T-helper 22 cell (primary cell): ENCODE data around the gene WNT3.

ENCODE experiments used
- DNase-seq: peaks from one replicate; pipeline ENCODE4 v3.0.0-alpha.2; 2020; ENCODE audit warnings: low read depth

The WNT3 gene

DNA sequence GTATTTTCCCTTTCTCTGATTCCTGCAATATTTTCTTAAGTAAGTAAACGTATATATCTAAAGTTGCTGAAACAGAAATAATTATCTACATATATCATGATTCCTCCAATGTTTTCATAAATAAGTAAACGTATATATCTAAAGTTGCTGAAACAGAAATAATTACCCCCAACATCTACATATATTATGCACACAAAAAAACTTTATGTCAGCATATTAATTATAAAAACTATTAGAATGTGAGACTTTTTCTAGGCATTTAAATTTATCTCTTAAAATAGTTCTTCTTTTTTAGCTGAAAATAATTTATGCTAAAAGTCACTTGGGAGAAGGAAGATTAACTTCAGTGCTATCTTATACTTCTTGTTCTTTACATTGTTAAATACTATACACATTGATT lies 88.5 kb downstream of the WNT3 start:
- DNase-seq: no peak

DNA sequence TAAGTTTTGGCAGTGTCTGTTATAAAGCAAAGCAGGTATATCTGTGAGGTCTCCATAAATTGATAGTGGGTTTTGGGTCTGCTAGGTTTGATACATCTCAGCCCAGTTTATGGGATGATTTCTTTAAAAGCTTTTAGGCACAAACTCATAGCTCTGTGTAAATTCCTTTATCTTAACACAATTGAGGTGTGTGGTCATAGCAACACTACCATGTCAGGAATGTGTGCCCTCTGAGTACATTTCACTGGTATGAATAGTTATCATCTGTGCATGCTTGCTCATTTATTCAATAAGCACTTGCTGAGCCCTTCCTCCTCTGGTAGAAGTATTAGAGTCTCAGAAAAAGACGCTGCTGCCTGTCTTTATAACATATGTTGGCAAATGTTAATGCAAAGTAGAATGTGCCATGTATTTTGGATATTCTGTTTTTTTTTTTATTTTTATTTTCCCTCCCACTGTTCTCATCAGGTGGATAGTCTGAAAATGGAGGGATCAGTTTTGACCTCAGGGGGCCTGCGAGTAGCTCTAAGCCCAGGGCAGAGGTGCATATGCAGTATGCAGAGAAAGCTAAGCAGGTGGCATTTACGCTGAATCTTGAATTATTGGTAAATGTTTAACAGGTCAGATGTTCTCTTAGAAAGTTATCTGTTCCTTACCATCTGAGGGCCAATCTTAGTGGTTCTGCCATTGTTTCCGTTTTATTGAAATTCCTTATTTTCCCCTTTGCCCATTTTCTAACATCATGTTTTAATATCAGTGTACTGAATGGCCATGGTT lies 90.7 kb downstream of the WNT3 start:
- no peak for DNase-seq

GRCh38 chr17:46726206-46726605 lies 92.3 kb downstream of the WNT3 start:
- DNase-seq: no peak

DNA sequence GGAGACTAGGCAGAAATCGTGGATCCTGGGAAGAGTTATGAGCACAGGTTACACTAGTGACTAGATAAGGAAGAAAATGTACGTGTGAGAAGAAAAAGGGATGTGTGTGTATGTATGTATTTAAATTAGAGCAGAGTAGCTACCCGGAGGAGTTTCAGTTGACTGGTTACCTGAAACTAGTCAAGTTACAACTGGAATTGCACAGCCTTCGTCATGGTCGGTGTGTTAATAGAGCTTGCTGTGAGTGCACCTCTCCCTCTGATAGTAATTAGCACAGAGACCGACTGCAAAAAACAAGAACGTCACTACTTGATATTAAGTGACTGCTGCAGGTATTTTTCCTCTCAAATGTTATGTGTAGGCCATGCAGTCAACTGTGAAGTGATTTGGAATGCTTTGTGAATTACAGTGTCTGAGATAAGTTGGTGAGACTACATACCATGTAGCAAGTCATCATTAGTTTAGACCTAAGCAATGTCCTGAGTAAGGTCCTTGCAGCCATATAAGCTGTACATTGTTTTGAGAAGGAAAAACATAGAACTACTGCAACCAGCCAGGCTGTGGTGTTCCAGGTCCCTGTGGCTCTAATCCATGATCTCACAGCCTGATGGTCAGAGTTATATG lies 95.7 kb downstream of the WNT3 start:
- no peak for DNase-seq

DNA sequence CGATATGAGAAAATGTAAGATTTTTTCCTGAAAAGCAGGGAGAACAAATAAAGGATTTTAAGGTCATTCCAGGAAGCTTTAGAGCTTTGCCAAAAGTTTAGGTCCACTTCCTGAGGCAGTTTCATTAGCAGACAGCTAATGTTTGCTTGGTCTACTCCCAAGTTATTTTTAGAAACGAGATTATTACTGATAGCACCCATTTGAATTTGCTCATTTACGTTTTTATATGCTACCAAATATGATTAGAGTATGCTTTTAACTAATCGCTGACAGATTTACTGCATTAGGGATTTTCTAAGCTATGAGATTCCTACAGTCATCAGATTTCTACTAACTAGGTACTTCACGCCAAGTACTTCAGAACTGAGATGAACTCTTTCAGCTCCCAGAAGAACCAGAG lies 98.1 kb downstream of the WNT3 start:
- no peak for DNase-seq

DNA sequence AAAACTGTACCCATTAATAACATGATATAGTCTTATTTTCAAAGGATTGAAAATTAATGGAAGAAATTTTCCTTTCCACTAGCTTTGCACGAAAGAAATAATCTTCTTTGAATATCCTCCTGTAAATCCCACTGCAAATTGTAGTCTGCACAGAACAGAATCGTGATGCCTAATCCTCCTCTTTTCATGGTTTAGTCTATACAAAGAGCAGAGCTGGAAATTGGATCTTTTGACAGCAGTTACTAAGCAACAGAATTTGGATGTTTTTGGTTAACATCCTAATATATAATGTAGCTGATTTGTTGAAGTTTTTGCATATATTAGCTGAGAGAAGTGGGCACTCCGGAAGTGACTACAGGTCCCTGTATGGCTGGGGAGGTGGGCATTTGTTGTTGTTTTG lies 98.6 kb downstream of the WNT3 start:
- no peak for DNase-seq

- no peak for DNase-seq
Measured at GRCh38 chr17:46717999-46718398, 100.5 kb downstream of the WNT3 start.
